Heart right ventricle (tissue), 16 donors: ENCODE data around the gene SLC35E1. TPM values are rescaled to one million over a fixed set of nuclear protein-coding genes. Genes with fewer than 3 reads are reported as not detected.

Experiments
- ATAC-seq, 8 donors: fragments of 200-7000 bp; cut with Tn5 transposase; one replicate each; pipeline ENCODE4 v1.9.1; 2020; ENCODE audit warnings: mild to moderate bottlenecking in 8 of 8, moderate library complexity in 8 of 8, moderate number of reproducible peaks in 1 of 8
- DNase-seq, 2 donors: peaks; one replicate each; pipeline ENCODE4 v3.0.0-alpha.2; 2020
- H3K27ac ChIP-seq, 10 donors: fragments of 200-600 bp; sonication (generic) in 2 of 10; one replicate each; pipeline versions ENCODE4 v1.5.0 to v1.8.0; 2020 to 2022; ENCODE audit warnings: mild to moderate bottlenecking in 3 of 10
- H3K27me3 ChIP-seq, 7 donors: fragments of 200-600 bp; one replicate each; pipeline ENCODE4 v1.8.0; 2021 to 2022; ENCODE audit warnings: mild to moderate bottlenecking in 2 of 7
- H3K36me3 ChIP-seq, 9 donors: fragments of 200-600 bp; sonication (generic) in 1 of 9; one replicate each; pipeline versions ENCODE4 v1.5.0 to v1.8.0; 2020 to 2022; ENCODE audit warnings: mild to moderate bottlenecking in 2 of 9
- H3K4me1 ChIP-seq, 9 donors: fragments of 200-600 bp; sonication (generic) in 1 of 9; one replicate each; pipeline versions ENCODE4 v1.5.0 to v1.8.0; 2020 to 2022; ENCODE audit warnings: mild to moderate bottlenecking in 4 of 9
- H3K4me3 ChIP-seq, 10 donors: fragments of 200-600 bp; sonication (generic) in 2 of 10; one replicate each; pipeline versions ENCODE4 v1.5.0 to v1.8.0; 2020 to 2022; ENCODE audit warnings: mild to moderate bottlenecking in 7 of 10, moderate library complexity in 2 of 10
- H3K9me3 ChIP-seq, 11 donors: fragments of 200-600 bp in 10 of 11; sonication (generic) in 2 of 11; one replicate each; pipeline versions ENCODE4 v1.5.0 to v1.8.0; 2013 to 2022; ENCODE audit warnings: mild to moderate bottlenecking in 2 of 11, control low read depth in 1 of 11, moderate library complexity in 1 of 11
- CTCF ChIP-seq, 9 donors: fragments of 200-600 bp; sonication (generic) in 2 of 9; IDR thresholded peaks; one replicate each; pipeline versions ENCODE4 v1.5.0 to v1.8.0; 2021 to 2022; ENCODE audit warnings: antibody characterized with exemption in 9 of 9, mild to moderate bottlenecking in 5 of 9, moderate library complexity in 1 of 9
- WGBS, 2 donors: extraction: QIAGEN DNeasy Blood & Tissue Kit; methylation state at CpG; one replicate each; pipeline ENCODE4 v1.1.7; 2013; ENCODE audit warnings: inconsistent platforms in 1 of 2; 5-methylcytosine and 5-hydroxymethylcytosine counted together
- intact Hi-C, 10 donors: fragments of 100-400 bp; cut with DNase I; formaldehyde crosslinking; loops; one replicate each; pipeline versions ENCODE4 v1.11.1 to v1.14.2; 2022
- polyA plus RNA-seq, 2 donors: library from polyadenylated mRNA; stranded (reverse); fragments of 200-250 nt; gene quantifications; one replicate each; pipeline ENCODE4 v1.2.3, GENCODE V29; 2013
- total RNA-seq, 10 donors: library from RNA; stranded (reverse); fragmentation: NEBNext Ultra II Directional in 3 of 10; extraction: Animal tissue kit (Norgen Biotek cat#: 25700) in 3 of 10; gene quantifications; one replicate each; pipeline versions ENCODE4 v1.2.1 to v1.2.4, GENCODE V29; 2021 to 2023
- donor health status: Arrhythmogenic right ventricular cardiomyopathy.
- donor health status: ischemic (EF 13 %, LVEDD 7.1; RV severe dilation, severe dysfunction).
- donor health status: healthy with polysubstance abuse.
- donor health status: DM: no; HTN: yes; CAD: no.
- donor health status: DM: no; HTN: no; CAD: no.
- donor health status: ischemic (EF 25% LVEDD 6.9; RV normal size, moderate dysfunction).
- donor health status: ischemic (EF 25% LVEDD 5.7; RV mildly dilated, moderate dysfunction).
- donor health status: healthy.
- donor health status: DM: yes; HTN: yes; CAD: no.
- donor health status: Ischemic cardiomyopathy.
- donor health status: ischemic (EF 35%, LVEDD 5.7; RV mildly dilated, moderate dysfunction).
- donor health status: nonischemic (EF 11% LVEDD 7.7; RV severe dilation, severe dysfunction).
- donor health status: DM: yes; HTN: yes; CAD: no.
- donor health status: PGD.
- donor health status: ischemic (EF 29% LVEDD 5.4; RV normal size, mild dysfunction).
- donor health status: nonischemic (EF 23%, LVEDD 6.1; RV moderate dilation, normal function).

Gene SLC35E1
- total and polyA plus RNA-seq, 12 donors: 20.8 to 29.0 (median 23.6) TPM

GRCh38 chr19:16566161-16566560, 6.1 kb downstream of the SLC35E1 start:
- H3K4me3 ChIP-seq: no peak overlapping the region
- peaks cover under 1 to 28% (median 6%) of the 10 kb centered on the region in 9 donors for H3K4me1 ChIP-seq
- peaks cover 0 to 96% (median 25%) of the 10 kb centered on the region in 9 donors for H3K36me3 ChIP-seq
- peak in 5 of 8 donors; percentile 37 to 60 (median 54) for ATAC-seq
- no peaks in the 10 kb centered on the region for H3K27me3 ChIP-seq
- no peak for TF ChIP-seq CTCF (IDR thresholded peaks at IDR 0.05)
- peak overlapping the region in 2 of 10 donors; percentile 20 to 80 for H3K27ac ChIP-seq
- no peak for DNase-seq
- no peaks in the 10 kb centered on the region for H3K9me3 ChIP-seq
- intact Hi-C loops: no loop called here
- 75 to 77% methylated on average over 10 of the region's 10 CpGs for WGBS, 2 donors

- no peak for TF ChIP-seq CTCF (IDR thresholded peaks at IDR 0.05)
- Histone ChIP-seq H3K9me3 (no peaks in the 10 kb centered on the region), H3K4me1 (peaks cover 0 to 19% (median 0%) of the 10 kb centered on the region in 9 donors), H3K36me3 (peaks cover 0 to 100% (median 25%) of the 10 kb centered on the region in 9 donors), H3K4me3 (no peak overlapping the region), H3K27ac (no peak overlapping the region), H3K27me3 (no peaks in the 10 kb centered on the region)
- DNase-seq (no peak), ATAC-seq (no peak)
- WGBS, 2 donors: 94 to 96% methylated on average over 7 of the region's 7 CpGs
- intact Hi-C loops: no loop called here
These were observed 7.4 kb downstream of the SLC35E1 start for GRCh38 chr19:16564842-16565241.

- H3K36me3 ChIP-seq: peaks cover 0 to 99% (median 25%) of the 10 kb centered on the region in 9 donors
- no peak overlapping the region for H3K4me3 ChIP-seq
- no peak overlapping the region for H3K27ac ChIP-seq
- no peaks in the 10 kb centered on the region for H3K27me3 ChIP-seq
- peaks cover 0 to 13% (median 0%) of the 10 kb centered on the region in 9 donors for H3K4me1 ChIP-seq
- no peak for TF ChIP-seq CTCF (IDR thresholded peaks at IDR 0.05)
- H3K9me3 ChIP-seq: no peaks in the 10 kb centered on the region
- ATAC-seq (no peak), DNase-seq (no peak)
- intact Hi-C loops: no loop called here
- WGBS, 2 donors: 95% methylated on average over 6 of the region's 6 CpGs
These were observed 9.6 kb downstream of the SLC35E1 start for GRCh38 chr19:16562608-16563025.

GRCh38 chr19:16561382-16561781, 10.8 kb downstream of the SLC35E1 start:
- no peak for ATAC-seq
- H3K4me1 ChIP-seq: peaks cover 0 to 7% (median 0%) of the 10 kb centered on the region in 9 donors
- WGBS, 2 donors: 86 to 88% methylated on average over 8 of the region's 8 CpGs
- H3K27ac ChIP-seq: no peak overlapping the region
- intact Hi-C loops: no loop called here
- H3K4me3 ChIP-seq: no peak overlapping the region
- no peak for TF ChIP-seq CTCF (IDR thresholded peaks at IDR 0.05)
- no peaks in the 10 kb centered on the region for H3K27me3 ChIP-seq
- no peak for DNase-seq
- H3K36me3 ChIP-seq: peaks cover 0 to 97% (median 25%) of the 10 kb centered on the region in 9 donors
- no peaks in the 10 kb centered on the region for H3K9me3 ChIP-seq
